NCI-H128 (cell line): ENCODE measurements around the gene BLM.

ENCODE experiments used
- DNase-seq: peaks from one replicate; lab custom pipeline; 2025; ENCODE audit not compliant: unreplicated experiment; lab: John Stamatoyannopoulos, UW

Gene BLM

GRCh38 chr15:90782442-90782841 is 65.3 kb downstream of the BLM start:
- DNase-seq = no peak

- DNase-seq = no peak
Measured at GRCh38 chr15:90787881-90788280, 70.7 kb downstream of the BLM start.

- no peak for DNase-seq
Measured at GRCh38 chr15:90789462-90789861, 72.3 kb downstream of the BLM start.

- no peak for DNase-seq
Measured at GRCh38 chr15:90790057-90790456, 72.9 kb downstream of the BLM start.

GRCh38 chr15:90790561-90790960 is 73.4 kb downstream of the BLM start:
- DNase-seq = no peak

GRCh38 chr15:90794538-90794937 is 77.4 kb downstream of the BLM start:
- no peak for DNase-seq

GRCh38 chr15:90799639-90800170 is 82.6 kb downstream of the BLM start:
- DNase-seq = no peak

- no peak for DNase-seq
Measured at GRCh38 chr15:90801803-90802202, 84.7 kb downstream of the BLM start.

- no peak for DNase-seq
Measured at GRCh38 chr15:90807074-90807785, 90.1 kb downstream of the BLM start.

- no peak for DNase-seq
Measured at GRCh38 chr15:90807786-90808086, 90.6 kb downstream of the BLM start.

GRCh38 chr15:90808517-90809235 is 91.5 kb downstream of the BLM start:
- DNase-seq = no peak

- no peak for DNase-seq
Measured at GRCh38 chr15:90809536-90809935, 92.4 kb downstream of the BLM start.

GRCh38 chr15:90810354-90810753 is 93.2 kb downstream of the BLM start:
- DNase-seq = no peak

- DNase-seq = no peak
Measured at GRCh38 chr15:90812171-90812957, 95.2 kb downstream of the BLM start.

GRCh38 chr15:90812958-90813265 is 95.8 kb downstream of the BLM start:
- no peak for DNase-seq

- no peak for DNase-seq
Measured at GRCh38 chr15:90813796-90814190, 96.6 kb downstream of the BLM start.

- DNase-seq = no peak
Measured at GRCh38 chr15:90814191-90814821, 97.2 kb downstream of the BLM start.

- DNase-seq = no peak
Measured at GRCh38 chr15:90816401-90817116, 99.4 kb downstream of the BLM start.

GRCh38 chr15:90817117-90818057 is 100.2 kb downstream of the BLM start:
- DNase-seq = no peak
